Measurements from ENCODE around the gene TMPRSS9. TPM values are rescaled to one million over a fixed set of nuclear protein-coding genes. Genes with fewer than 3 reads are reported as not detected.

Gene TMPRSS9
- total and polyA plus RNA-seq, 8 donors: 0.09 to 0.84 (median 0.58) TPM

GRCh38 chr19:2475018-2475701, 115.1 kb downstream of the TMPRSS9 start:
- Histone ChIP-seq H3K4me3 (peak overlapping the region; percentile 26 to 96 (median 90)), H3K27me3 (no peaks in the 10 kb centered on the region), H3K36me3 (no peaks in the 10 kb centered on the region), H3K27ac (peak overlapping the region; percentile 74 to 89 (median 82)), H3K4me1 (peaks cover 0 to 3% (median 0%) of the 10 kb centered on the region in 3 donors), H3K9me3 (no peaks in the 10 kb centered on the region)
- DNase-seq (peak; percentile 59 to 87 (median 72)), FAIRE-seq (no peak), ATAC-seq (peak; percentile 38 to 49 (median 44))
- 0 to 1% methylated on average over 37 to 45 of the region's 45 CpGs for WGBS, 2 donors
- intact Hi-C loops (cut with DNase I): loop anchor here in 1 of 3 donors (5.0 to 10.0 kb wide), 2 partner anchors 67 to 110 kb away; no protein-coding TSS in a partner anchor
- no peak for TF ChIP-seq CTCF (IDR thresholded peaks at IDR 0.05)

Small RNAs within 50 kb of the gene (microRNA-seq; reads per million reads assigned to microRNA genes)
- 0 to 0.29 reads per million in 2 donors for gene MIR7108

Other genes with a start within 250 kb of the TMPRSS9 start
- gene AP3D1, start 208.7 kb upstream of the TMPRSS9 start, total RNA-seq: 100 to 1,000 TPM in 1 of 6 donors, 10 to 100 TPM in 5; 75.2 to 105 (median 83.9) TPM
- gene AP3D1, start 208.7 kb upstream of the TMPRSS9 start, polyA plus RNA-seq: 100 to 1,000 TPM in 1 of 2 donors, 10 to 100 TPM in 1; 88.3 to 102 TPM
- gene DOT1L, start 196.3 kb upstream of the TMPRSS9 start, total RNA-seq: 10 to 100 TPM; 11.7 to 20.4 (median 14.5) TPM
- 10 to 100 TPM; 14.4 to 34.4 TPM for gene DOT1L, start 196.3 kb upstream of the TMPRSS9 start, polyA plus RNA-seq
- 10 to 100 TPM; 34.3 to 50.8 (median 39.6) TPM for gene PLEKHJ1, start 123.9 kb upstream of the TMPRSS9 start, total RNA-seq
- gene PLEKHJ1, start 123.9 kb upstream of the TMPRSS9 start, polyA plus RNA-seq: 100 to 1,000 TPM in 1 of 2 donors, 10 to 100 TPM in 1; 90.8 to 101 TPM
- gene SF3A2, start 123.4 kb upstream of the TMPRSS9 start, total RNA-seq: 10 to 100 TPM; 25.0 to 36.1 (median 29.6) TPM
- 10 to 100 TPM; 39.2 to 64.0 TPM for gene SF3A2, start 123.4 kb upstream of the TMPRSS9 start, polyA plus RNA-seq
- 1 to 10 TPM; 1.4 to 4.1 (median 1.7) TPM for gene AMH, start 110.9 kb upstream of the TMPRSS9 start, total RNA-seq
- 1 to 10 TPM; 8.9 to 9.5 TPM for gene AMH, start 110.9 kb upstream of the TMPRSS9 start, polyA plus RNA-seq
- gene JSRP1, start 103.8 kb upstream of the TMPRSS9 start, total RNA-seq: 1 to 10 TPM in 1 of 6 donors, under 1 TPM in 3, not detected in 2; 0.29 to 1.1 (median 0.80) TPM
- 1 to 10 TPM; 3.2 to 4.0 TPM for gene JSRP1, start 103.8 kb upstream of the TMPRSS9 start, polyA plus RNA-seq
- gene PEAK3, start 78.1 kb upstream of the TMPRSS9 start, total RNA-seq: under 1 TPM in 4 of 6 donors, not detected in 2; 0.13 to 0.81 (median 0.35) TPM
- under 1 TPM; 0.04 to 0.07 TPM for gene PEAK3, start 78.1 kb upstream of the TMPRSS9 start, polyA plus RNA-seq
- gene LINGO3, start 52.1 kb upstream of the TMPRSS9 start, total RNA-seq: 1 to 10 TPM in 1 of 6 donors, under 1 TPM in 1, not detected in 4; 0.16 to 1.5 TPM
- under 1 TPM in 1 of 2 donors, not detected in 1; 0.05 TPM for gene LINGO3, start 52.1 kb upstream of the TMPRSS9 start, polyA plus RNA-seq
- gene LSM7, start 31.7 kb upstream of the TMPRSS9 start, total RNA-seq: 10 to 100 TPM; 18.3 to 36.4 (median 26.4) TPM
- 100 to 1,000 TPM; 147 to 170 TPM for gene LSM7, start 31.7 kb upstream of the TMPRSS9 start, polyA plus RNA-seq
- gene SPPL2B, start 31.6 kb upstream of the TMPRSS9 start, total RNA-seq: 10 to 100 TPM; 36.4 to 61.2 (median 50.6) TPM
- 100 to 1,000 TPM; 133 to 226 TPM for gene SPPL2B, start 31.6 kb upstream of the TMPRSS9 start, polyA plus RNA-seq
- gene TIMM13, start 67.3 kb downstream of the TMPRSS9 start, total RNA-seq: 10 to 100 TPM; 37.7 to 71.8 (median 48.2) TPM
- gene TIMM13, start 67.3 kb downstream of the TMPRSS9 start, polyA plus RNA-seq: 10 to 100 TPM; 43.3 to 51.7 TPM
- gene LMNB2, start 96.7 kb downstream of the TMPRSS9 start, total RNA-seq: 10 to 100 TPM in 3 of 6 donors, 1 to 10 TPM in 3; 3.9 to 14.8 (median 9.7) TPM
- 10 to 100 TPM in 1 of 2 donors, 1 to 10 TPM in 1; 5.2 to 11.9 TPM for gene LMNB2, start 96.7 kb downstream of the TMPRSS9 start, polyA plus RNA-seq
- gene GADD45B, start 115.9 kb downstream of the TMPRSS9 start, total RNA-seq: 10 to 100 TPM; 20.4 to 58.8 (median 42.3) TPM
- gene GADD45B, start 115.9 kb downstream of the TMPRSS9 start, polyA plus RNA-seq: 100 to 1,000 TPM; 182 to 237 TPM

Measured in pancreas (tissue), 10 donors.